Measurements from ENCODE around the gene NIPBL. TPM values are rescaled to one million over a fixed set of nuclear protein-coding genes. Genes with fewer than 3 reads are reported as not detected.
"Not testable (repeated sequence)": the region's sequence is repeated elsewhere in the genome, so short reads cannot be mapped to it uniquely, and the experiment has no call there.

NIPBL gene
- total RNA-seq, 1 donor, result 41.8 TPM

DNA sequence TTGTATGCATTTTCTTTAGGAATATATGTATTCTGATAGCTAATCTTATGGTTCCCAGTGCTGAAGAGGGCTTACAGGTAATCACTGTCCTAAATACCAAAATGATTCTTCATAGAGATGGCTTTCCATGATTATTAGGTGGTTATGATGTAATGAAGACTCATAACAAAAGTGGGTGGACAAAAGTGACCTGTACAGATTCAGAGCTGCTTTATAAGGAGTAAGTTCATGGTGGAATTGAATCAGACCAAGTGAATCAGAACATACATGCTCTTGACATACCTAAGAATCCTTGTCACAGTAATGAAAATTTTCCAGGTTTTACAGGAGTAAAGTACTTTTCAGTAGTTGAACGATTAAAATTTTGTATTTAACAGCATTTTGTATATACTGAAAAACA lies 105.6 kb downstream of the NIPBL start:
- DNase-seq (ENCODE audit: low read depth), result peak; percentile 12
- no peak for TF ChIP-seq CTCF (IDR thresholded peaks at IDR 0.05; ENCODE audit: insufficient read depth, low read length)
- no peak overlapping the region for H3K4me3 ChIP-seq (ENCODE audit: low read depth, low read length)

- H3K4me3 ChIP-seq (ENCODE audit: low read depth, low read length), result no peak overlapping the region
- no peak for TF ChIP-seq CTCF (IDR thresholded peaks at IDR 0.05; ENCODE audit: insufficient read depth, low read length)
- no peak for DNase-seq (ENCODE audit: low read depth)
Observed at GRCh38 chr5:36985387-36985786, 108.8 kb downstream of the NIPBL start.

- H3K4me3 ChIP-seq (ENCODE audit: low read depth, low read length), result no peak overlapping the region
- DNase-seq (ENCODE audit: low read depth), result no peak
- no peak for TF ChIP-seq CTCF (IDR thresholded peaks at IDR 0.05; ENCODE audit: insufficient read depth, low read length)
Observed at GRCh38 chr5:36988396-36988795, 111.8 kb downstream of the NIPBL start.

GRCh38 chr5:36998578-36998977 lies 122.0 kb downstream of the NIPBL start:
- no peak overlapping the region for H3K4me3 ChIP-seq (ENCODE audit: low read depth, low read length)
- no peak for DNase-seq (ENCODE audit: low read depth)
- no peak for TF ChIP-seq CTCF (IDR thresholded peaks at IDR 0.05; ENCODE audit: insufficient read depth, low read length)

GRCh38 chr5:37002176-37002751 lies 125.7 kb downstream of the NIPBL start:
- DNase-seq (ENCODE audit: low read depth), result no peak
- TF ChIP-seq CTCF (IDR thresholded peaks at IDR 0.05; ENCODE audit: insufficient read depth, low read length), result no peak
- no peak overlapping the region for H3K4me3 ChIP-seq (ENCODE audit: low read depth, low read length)

- no peak for TF ChIP-seq CTCF (IDR thresholded peaks at IDR 0.05; ENCODE audit: insufficient read depth, low read length)
- peak; percentile 70 for DNase-seq (ENCODE audit: low read depth)
- H3K4me3 ChIP-seq (ENCODE audit: low read depth, low read length), result no peak overlapping the region
Observed at GRCh38 chr5:37005252-37005651, 128.7 kb downstream of the NIPBL start.

DNA sequence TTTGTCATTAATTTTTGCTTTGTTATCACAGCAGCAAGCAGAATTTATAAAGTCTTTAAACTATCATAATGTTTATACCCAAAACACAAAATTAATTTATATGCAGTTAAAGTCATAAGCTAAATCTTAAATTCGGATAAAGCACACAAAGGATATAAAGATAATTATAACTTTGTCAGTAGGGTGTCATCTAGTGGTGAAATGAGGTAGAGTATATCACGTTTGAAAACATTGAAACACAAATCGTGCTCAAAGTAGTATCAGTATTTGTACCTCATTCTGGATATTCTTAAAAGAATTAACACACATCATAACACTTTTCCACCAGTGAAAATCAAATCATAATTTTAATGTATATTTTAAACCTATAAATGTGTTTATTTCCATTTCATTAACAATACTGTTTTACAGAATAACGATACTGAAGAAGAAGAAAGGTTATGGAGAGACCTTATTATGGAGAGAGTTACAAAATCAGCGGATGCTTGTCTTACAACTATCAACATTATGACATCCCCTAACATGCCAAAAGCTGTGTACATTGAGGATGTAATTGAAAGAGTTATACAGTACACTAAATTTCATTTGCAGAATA lies 129.5 kb downstream of the NIPBL start:
- peak; percentile 69 for TF ChIP-seq CTCF (IDR thresholded peaks at IDR 0.05; ENCODE audit: insufficient read depth, low read length)
- no peak overlapping the region for H3K4me3 ChIP-seq (ENCODE audit: low read depth, low read length)
- DNase-seq (ENCODE audit: low read depth), result peak; percentile 54

- DNase-seq (ENCODE audit: low read depth); H3K4me3 ChIP-seq (ENCODE audit: low read depth, low read length): not testable (repeated sequence)
Observed at GRCh38 chr5:37013181-37013580, 136.6 kb downstream of the NIPBL start.
